ENCODE data around the gene ADORA3. TPM values are rescaled to one million over a fixed set of nuclear protein-coding genes. Genes with fewer than 3 reads are reported as not detected.

Gene ADORA3
- total and polyA plus RNA-seq, 2 donors (not counting 3 experiments of a cell fraction or from before 2014, with no cell fraction given), result 0.31 TPM; not detected in 1

DNA sequence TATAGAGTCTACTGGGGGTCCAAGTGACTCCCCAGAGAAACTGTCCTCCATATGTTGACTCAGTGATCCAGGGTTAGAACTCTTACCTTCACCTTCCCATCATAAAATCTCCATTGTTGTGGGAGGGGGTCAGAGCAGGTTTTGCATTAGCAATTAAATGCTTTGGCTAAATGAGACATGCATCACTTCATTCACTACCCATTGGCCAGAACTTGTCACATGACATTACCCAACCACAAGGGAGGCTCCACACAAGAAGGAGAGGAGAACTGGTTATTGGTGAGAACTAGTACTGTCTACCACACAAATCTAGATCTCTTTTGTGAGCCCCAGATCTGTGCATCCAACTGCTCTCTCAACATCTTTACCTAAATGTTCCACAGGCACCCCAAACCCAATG, 33.9 kb downstream of the ADORA3 start:
- H3K27me3 ChIP-seq (ENCODE audit: control insufficient read depth in 2 of 2, insufficient read depth in 2 of 2, low read length in 2 of 2), result no peaks in the 10 kb centered on the region
- H3K4me2 ChIP-seq (ENCODE audit: insufficient read depth, low read length), result no peak overlapping the region
- no peak for TF ChIP-seq POLR2AphosphoS5 (IDR thresholded peaks at IDR 0.05; ENCODE audit: insufficient read depth, low read depth, low read length)
- no peak overlapping the region for H3K4me3 ChIP-seq (replicated peaks in 1 of 3; ENCODE audit: insufficient read depth in 1 of 3, low read depth in 1 of 3, low read length in 3 of 3)
- no peaks in the 10 kb centered on the region for H3K9me1 ChIP-seq (replicated peaks; ENCODE audit: control insufficient read depth, extremely low read depth, insufficient read depth, low read length)
- H3K9ac ChIP-seq (replicated peaks; ENCODE audit: extremely low read depth, insufficient read depth, low read length), result no peak overlapping the region
- no peaks in the 10 kb centered on the region for H4K20me1 ChIP-seq (replicated peaks; ENCODE audit: control insufficient read depth, extremely low read depth, insufficient read depth, low read length)
- peaks cover 9% of the 10 kb centered on the region for H3K4me1 ChIP-seq (ENCODE audit: control insufficient read depth, extremely low read depth, insufficient read depth, low read length)
- CTCF ChIA-PET, result interaction anchor here (1.0 kb wide), 1 partner anchor 38 kb away, joined by 3 read pairs; no protein-coding TSS in a partner anchor
- no peak for FAIRE-seq
- H3K36me3 ChIP-seq (ENCODE audit: control insufficient read depth in 2 of 2, extremely low read depth in 1 of 2, insufficient read depth in 2 of 2, low read length in 2 of 2), result no peaks in the 10 kb centered on the region
- POLR2A ChIA-PET, result no interaction called here
- dilution Hi-C loops (cut with MboI; ENCODE audit: extremely low pct_ligation_motif_present, low sequenced_read_pairs), result no loop called here
- H3K27ac ChIP-seq (ENCODE audit: insufficient read depth, low read depth, low read length), result no peak overlapping the region
- BruUV-seq (replicated peaks), result no TSS peak
- no peak for DNase-seq (ENCODE audit: low read depth, low spot score)
- H2AFZ ChIP-seq (ENCODE audit: low read depth, low read length), result no peak overlapping the region
- intact Hi-C loops (cut with micrococcal nuclease), result no loop called here
- H3K79me2 ChIP-seq (ENCODE audit: control insufficient read depth, insufficient read depth, low read length), result no peaks in the 10 kb centered on the region
- no peaks in the 10 kb centered on the region for H3K9me3 ChIP-seq (replicated peaks; ENCODE audit: control insufficient read depth, insufficient read depth, low read length)

DNA sequence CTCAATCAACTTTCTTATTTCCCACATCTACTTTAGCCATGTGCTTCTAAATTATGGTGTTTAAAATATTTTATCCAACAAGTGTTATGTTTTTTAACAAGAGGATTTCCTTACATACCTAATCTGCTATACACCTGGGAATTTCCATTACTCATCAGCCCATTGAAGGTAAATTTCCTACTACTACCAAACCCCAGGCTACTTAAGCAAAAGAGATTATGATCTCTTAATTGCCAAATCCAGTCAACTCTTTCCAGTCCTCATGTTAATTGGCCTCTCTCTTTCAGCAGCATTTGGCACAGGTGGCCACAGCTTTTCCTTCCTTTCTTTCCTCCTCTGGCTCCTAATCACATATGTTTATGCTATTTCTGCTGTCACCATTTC, 34.7 kb downstream of the ADORA3 start:
- CTCF ChIA-PET, result interaction anchor here (1.0 kb wide), 1 partner anchor 39 kb away, joined by 3 read pairs; no protein-coding TSS in a partner anchor
- Histone ChIP-seq H3K4me2 (ENCODE audit: insufficient read depth, low read length) (no peak overlapping the region), H3K4me1 (ENCODE audit: control insufficient read depth, extremely low read depth, insufficient read depth, low read length) (peaks cover 1% of the 10 kb centered on the region)

More for the DNA sequence above, 34.7 kb downstream of the ADORA3 start:
- H3K27ac ChIP-seq (ENCODE audit: insufficient read depth, low read depth, low read length), result no peak overlapping the region
- no peak overlapping the region for H3K9ac ChIP-seq (replicated peaks; ENCODE audit: extremely low read depth, insufficient read depth, low read length)
- H3K9me1 ChIP-seq (replicated peaks; ENCODE audit: control insufficient read depth, extremely low read depth, insufficient read depth, low read length), result no peaks in the 10 kb centered on the region
- no peak overlapping the region for H2AFZ ChIP-seq (ENCODE audit: low read depth, low read length)
- no peak for DNase-seq (ENCODE audit: low read depth, low spot score)
- dilution Hi-C loops (cut with MboI; ENCODE audit: extremely low pct_ligation_motif_present, low sequenced_read_pairs), result no loop called here
- BruUV-seq (replicated peaks), result no TSS peak
- no peaks in the 10 kb centered on the region for H3K27me3 ChIP-seq (ENCODE audit: control insufficient read depth in 2 of 2, insufficient read depth in 2 of 2, low read length in 2 of 2)
- TF ChIP-seq, protein P1, sequence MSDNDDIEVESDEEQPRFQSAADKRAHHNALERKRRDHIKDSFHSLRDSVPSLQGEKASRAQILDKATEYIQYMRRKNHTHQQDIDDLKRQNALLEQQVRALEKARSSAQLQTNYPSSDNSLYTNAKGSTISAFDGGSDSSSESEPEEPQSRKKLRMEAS (IDR thresholded peaks at IDR 0.05; ENCODE audit: insufficient read depth, insufficient read length), result no peak
- no peak for TF ChIP-seq JUN (IDR thresholded peaks at IDR 0.05; ENCODE audit: borderline replicate concordance, insufficient read depth, insufficient read length, low read depth)
- no peak for TF ChIP-seq FOS (IDR thresholded peaks at IDR 0.05; ENCODE audit: borderline replicate concordance, insufficient read depth, low read length)
- TF ChIP-seq MYC (IDR thresholded peaks at IDR 0.05; ENCODE audit: low read depth, low read length), result no peak
- TF ChIP-seq POLR2AphosphoS5 (IDR thresholded peaks at IDR 0.05; ENCODE audit: insufficient read depth, low read depth, low read length), result no peak
- TF ChIP-seq EZH2 (IDR thresholded peaks at IDR 0.05; ENCODE audit: borderline replicate concordance, low read depth, low read length, severe bottlenecking), result no peak
- TF ChIP-seq, protein P2, sequence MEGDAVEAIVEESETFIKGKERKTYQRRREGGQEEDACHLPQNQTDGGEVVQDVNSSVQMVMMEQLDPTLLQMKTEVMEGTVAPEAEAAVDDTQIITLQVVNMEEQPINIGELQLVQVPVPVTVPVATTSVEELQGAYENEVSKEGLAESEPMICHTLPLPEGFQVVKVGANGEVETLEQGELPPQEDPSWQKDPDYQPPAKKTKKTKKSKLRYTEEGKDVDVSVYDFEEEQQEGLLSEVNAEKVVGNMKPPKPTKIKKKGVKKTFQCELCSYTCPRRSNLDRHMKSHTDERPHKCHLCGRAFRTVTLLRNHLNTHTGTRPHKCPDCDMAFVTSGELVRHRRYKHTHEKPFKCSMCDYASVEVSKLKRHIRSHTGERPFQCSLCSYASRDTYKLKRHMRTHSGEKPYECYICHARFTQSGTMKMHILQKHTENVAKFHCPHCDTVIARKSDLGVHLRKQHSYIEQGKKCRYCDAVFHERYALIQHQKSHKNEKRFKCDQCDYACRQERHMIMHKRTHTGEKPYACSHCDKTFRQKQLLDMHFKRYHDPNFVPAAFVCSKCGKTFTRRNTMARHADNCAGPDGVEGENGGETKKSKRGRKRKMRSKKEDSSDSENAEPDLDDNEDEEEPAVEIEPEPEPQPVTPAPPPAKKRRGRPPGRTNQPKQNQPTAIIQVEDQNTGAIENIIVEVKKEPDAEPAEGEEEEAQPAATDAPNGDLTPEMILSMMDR (IDR thresholded peaks at IDR 0.05; ENCODE audit: extremely low read depth in 1 of 2, insufficient read depth in 1 of 2, low read depth in 1 of 2, low read length in 2 of 2), result no peak
- TF ChIP-seq GATA2 (IDR thresholded peaks at IDR 0.05; ENCODE audit: insufficient read depth, insufficient read length, low read depth, low read length), result no peak
- TF ChIP-seq POLR2A (IDR thresholded peaks at IDR 0.05; ENCODE audit: low read depth, low read length), result no peak
- H4K20me1 ChIP-seq (replicated peaks; ENCODE audit: control insufficient read depth, extremely low read depth, insufficient read depth, low read length), result no peaks in the 10 kb centered on the region
- POLR2A ChIA-PET, result no interaction called here
- H3K9me3 ChIP-seq (replicated peaks; ENCODE audit: control insufficient read depth, insufficient read depth, low read length), result no peaks in the 10 kb centered on the region
- FAIRE-seq, result no peak
- intact Hi-C loops (cut with micrococcal nuclease), result no loop called here
- no peak overlapping the region for H3K4me3 ChIP-seq (replicated peaks in 1 of 3; ENCODE audit: insufficient read depth in 1 of 3, low read depth in 1 of 3, low read length in 3 of 3)
- H3K79me2 ChIP-seq (ENCODE audit: control insufficient read depth, insufficient read depth, low read length), result no peaks in the 10 kb centered on the region
- no peaks in the 10 kb centered on the region for H3K36me3 ChIP-seq (ENCODE audit: control insufficient read depth in 2 of 2, extremely low read depth in 1 of 2, insufficient read depth in 2 of 2, low read length in 2 of 2)
